ENCODE measurements around the gene MPV17. TPM values are rescaled to one million over a fixed set of nuclear protein-coding genes. Genes with fewer than 3 reads are reported as not detected.

The MPV17 gene
- total RNA-seq, 1 donor from 2014 or later = 84.5 TPM

DNA sequence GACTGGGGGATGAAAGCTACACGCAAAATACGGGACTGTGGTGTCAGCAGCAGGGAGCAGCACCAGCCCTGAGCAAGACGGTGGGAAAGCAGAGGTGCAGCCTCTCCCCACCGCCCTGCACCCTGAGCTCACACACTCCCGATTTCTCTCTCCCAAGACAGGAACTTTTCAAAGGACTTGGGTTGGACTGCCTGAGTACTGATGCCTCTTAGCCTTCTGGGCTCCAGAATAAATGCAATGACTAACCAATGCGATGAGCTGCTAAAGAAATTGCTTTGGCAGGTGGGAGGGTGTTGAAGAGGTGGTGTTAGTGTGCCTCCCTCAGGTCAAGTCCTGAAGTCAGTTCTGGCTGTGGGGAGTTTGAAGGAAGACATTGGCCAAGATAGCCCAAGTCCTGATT lies 31.0 kb downstream of the MPV17 start:
- Mint-ChIP-seq H3K27ac (ENCODE audit: unreplicated experiment) (no peak overlapping the region), H3K4me3 (no peak overlapping the region)
- no peak for DNase-seq (ENCODE audit: low read depth, low spot score)

GRCh38 chr2:27290549-27290948 lies 32.3 kb downstream of the MPV17 start:
- Mint-ChIP-seq H3K27me3 (ENCODE audit: low read depth) (peaks cover 68% of the 10 kb centered on the region), H3K4me1 (no peaks in the 10 kb centered on the region), H3K36me3 (ENCODE audit: low read depth) (no peaks in the 10 kb centered on the region), H3K27ac (ENCODE audit: unreplicated experiment) (no peak overlapping the region), H3K4me3 (no peak overlapping the region), H3K9me3 (no peaks in the 10 kb centered on the region)
- DNase-seq (ENCODE audit: low read depth, low spot score) = no peak
- TF ChIP-seq, protein P1, sequence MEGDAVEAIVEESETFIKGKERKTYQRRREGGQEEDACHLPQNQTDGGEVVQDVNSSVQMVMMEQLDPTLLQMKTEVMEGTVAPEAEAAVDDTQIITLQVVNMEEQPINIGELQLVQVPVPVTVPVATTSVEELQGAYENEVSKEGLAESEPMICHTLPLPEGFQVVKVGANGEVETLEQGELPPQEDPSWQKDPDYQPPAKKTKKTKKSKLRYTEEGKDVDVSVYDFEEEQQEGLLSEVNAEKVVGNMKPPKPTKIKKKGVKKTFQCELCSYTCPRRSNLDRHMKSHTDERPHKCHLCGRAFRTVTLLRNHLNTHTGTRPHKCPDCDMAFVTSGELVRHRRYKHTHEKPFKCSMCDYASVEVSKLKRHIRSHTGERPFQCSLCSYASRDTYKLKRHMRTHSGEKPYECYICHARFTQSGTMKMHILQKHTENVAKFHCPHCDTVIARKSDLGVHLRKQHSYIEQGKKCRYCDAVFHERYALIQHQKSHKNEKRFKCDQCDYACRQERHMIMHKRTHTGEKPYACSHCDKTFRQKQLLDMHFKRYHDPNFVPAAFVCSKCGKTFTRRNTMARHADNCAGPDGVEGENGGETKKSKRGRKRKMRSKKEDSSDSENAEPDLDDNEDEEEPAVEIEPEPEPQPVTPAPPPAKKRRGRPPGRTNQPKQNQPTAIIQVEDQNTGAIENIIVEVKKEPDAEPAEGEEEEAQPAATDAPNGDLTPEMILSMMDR (conservative IDR thresholded peaks at IDR 0.05) = no peak

More for the DNA sequence above, 31.0 kb downstream of the MPV17 start:
- no peaks in the 10 kb centered on the region for H3K4me1 Mint-ChIP-seq
- no peaks in the 10 kb centered on the region for H3K9me3 Mint-ChIP-seq
- no peaks in the 10 kb centered on the region for H3K36me3 Mint-ChIP-seq (ENCODE audit: low read depth)
- H3K27me3 Mint-ChIP-seq (ENCODE audit: low read depth) = peaks cover 68% of the 10 kb centered on the region
- TF ChIP-seq, protein P1 (conservative IDR thresholded peaks at IDR 0.05) = no peak

DNA sequence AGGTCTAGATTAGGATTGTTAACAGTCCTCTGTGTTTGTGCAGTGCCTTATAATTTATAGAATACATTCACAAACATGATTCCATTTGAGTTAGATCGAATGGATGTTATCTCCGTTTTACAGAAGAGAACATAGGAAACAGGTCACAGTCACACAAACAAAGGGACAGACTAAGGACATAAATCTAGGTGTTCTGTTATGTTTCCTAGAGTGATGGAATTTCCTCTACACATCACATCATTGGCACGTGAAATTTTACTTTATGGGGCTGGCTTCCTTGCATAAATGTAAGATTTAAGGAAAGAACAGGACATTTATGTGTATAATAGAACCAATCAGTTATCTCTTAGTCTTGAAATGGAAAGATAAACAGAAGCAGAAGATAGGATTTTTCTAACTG lies 34.3 kb downstream of the MPV17 start:
- Mint-ChIP-seq H3K27me3 (ENCODE audit: low read depth) (peaks cover 81% of the 10 kb centered on the region), H3K4me1 (no peaks in the 10 kb centered on the region), H3K9me3 (no peaks in the 10 kb centered on the region), H3K27ac (ENCODE audit: unreplicated experiment) (no peak overlapping the region), H3K36me3 (ENCODE audit: low read depth) (no peaks in the 10 kb centered on the region), H3K4me3 (no peak overlapping the region)
- TF ChIP-seq, protein P1 (conservative IDR thresholded peaks at IDR 0.05) = no peak
- DNase-seq (ENCODE audit: low read depth, low spot score) = no peak

DNA sequence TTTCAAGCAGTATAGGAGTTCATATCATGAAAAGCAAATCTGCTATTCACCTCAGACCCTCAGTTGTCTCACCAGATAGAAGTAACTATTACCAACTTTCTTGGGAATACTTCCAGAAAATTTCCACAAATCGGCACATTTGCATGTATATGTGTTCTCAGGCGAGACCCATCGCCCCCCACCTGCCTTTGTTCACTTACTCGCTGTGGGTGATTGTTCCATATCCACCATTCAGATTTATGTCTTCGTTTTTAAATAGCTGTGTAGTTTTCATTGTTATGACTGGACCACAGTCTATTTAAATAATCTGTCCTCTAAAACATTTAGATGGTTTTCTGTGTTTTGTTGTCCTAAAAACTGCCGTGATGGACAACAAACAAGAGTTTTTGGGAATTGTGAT lies 37.4 kb downstream of the MPV17 start:
- no peaks in the 10 kb centered on the region for H3K4me1 Mint-ChIP-seq
- H3K36me3 Mint-ChIP-seq (ENCODE audit: low read depth) = no peaks in the 10 kb centered on the region
- DNase-seq (ENCODE audit: low read depth, low spot score) = no peak
- TF ChIP-seq, protein P1 (conservative IDR thresholded peaks at IDR 0.05) = no peak
- H3K4me3 Mint-ChIP-seq = no peak overlapping the region
- H3K27ac Mint-ChIP-seq (ENCODE audit: unreplicated experiment) = no peak overlapping the region
- peaks cover 82% of the 10 kb centered on the region for H3K27me3 Mint-ChIP-seq (ENCODE audit: low read depth)
- no peaks in the 10 kb centered on the region for H3K9me3 Mint-ChIP-seq

DNA sequence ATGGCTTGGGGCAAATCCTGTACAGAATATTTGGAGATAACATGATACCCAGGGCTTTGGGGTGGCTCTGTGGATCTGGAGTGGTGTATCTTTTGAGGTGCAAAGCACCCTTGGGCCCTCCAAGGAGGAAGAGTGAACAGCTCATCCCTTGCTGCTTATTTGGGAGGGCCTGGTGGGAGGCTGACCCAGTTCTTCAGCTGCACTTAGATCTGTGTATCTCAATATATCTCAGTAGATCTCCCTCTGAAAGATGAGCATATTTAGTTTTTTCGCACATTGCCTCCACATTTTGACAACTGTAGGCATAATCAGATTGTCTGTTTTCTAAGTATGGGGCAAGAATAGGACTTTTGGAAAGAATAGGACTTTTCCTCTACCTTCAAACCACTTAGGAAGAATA lies 37.9 kb downstream of the MPV17 start:
- no peak for DNase-seq (ENCODE audit: low read depth, low spot score)
- Mint-ChIP-seq H3K36me3 (ENCODE audit: low read depth) (no peaks in the 10 kb centered on the region), H3K4me3 (no peak overlapping the region), H3K27me3 (ENCODE audit: low read depth) (peaks cover 83% of the 10 kb centered on the region), H3K9me3 (no peaks in the 10 kb centered on the region), H3K27ac (ENCODE audit: unreplicated experiment) (no peak overlapping the region), H3K4me1 (no peaks in the 10 kb centered on the region)
- TF ChIP-seq, protein P1 (conservative IDR thresholded peaks at IDR 0.05) = no peak

- DNase-seq (ENCODE audit: low read depth, low spot score) = no peak
- Mint-ChIP-seq H3K4me3 (no peak overlapping the region), H3K27ac (ENCODE audit: unreplicated experiment) (no peak overlapping the region), H3K36me3 (ENCODE audit: low read depth) (no peaks in the 10 kb centered on the region), H3K27me3 (ENCODE audit: low read depth) (peaks cover 76% of the 10 kb centered on the region), H3K4me1 (no peaks in the 10 kb centered on the region), H3K9me3 (no peaks in the 10 kb centered on the region)
- TF ChIP-seq, protein P1 (conservative IDR thresholded peaks at IDR 0.05) = no peak
These were observed 40.0 kb downstream of the MPV17 start for GRCh38 chr2:27282892-27283291.

Data from neural crest cell (in vitro differentiated cells).